DMS153 treated with DMSO at 0.1 percent for 48 hours (cell line): Measurements from ENCODE around the gene POU6F2.
A peak's percentile ranks its signal among the peaks of the same experiment; 100 is the strongest.
"Not testable (repeated sequence)": the region's sequence is repeated elsewhere in the genome, so short reads cannot be mapped to it uniquely, and the experiment has no call there.

Source experiments
- DNase-seq: peaks from one replicate; lab custom pipeline; 2025; ENCODE audit not compliant: unreplicated experiment; lab: John Stamatoyannopoulos, UW

POU6F2 gene, protein sequence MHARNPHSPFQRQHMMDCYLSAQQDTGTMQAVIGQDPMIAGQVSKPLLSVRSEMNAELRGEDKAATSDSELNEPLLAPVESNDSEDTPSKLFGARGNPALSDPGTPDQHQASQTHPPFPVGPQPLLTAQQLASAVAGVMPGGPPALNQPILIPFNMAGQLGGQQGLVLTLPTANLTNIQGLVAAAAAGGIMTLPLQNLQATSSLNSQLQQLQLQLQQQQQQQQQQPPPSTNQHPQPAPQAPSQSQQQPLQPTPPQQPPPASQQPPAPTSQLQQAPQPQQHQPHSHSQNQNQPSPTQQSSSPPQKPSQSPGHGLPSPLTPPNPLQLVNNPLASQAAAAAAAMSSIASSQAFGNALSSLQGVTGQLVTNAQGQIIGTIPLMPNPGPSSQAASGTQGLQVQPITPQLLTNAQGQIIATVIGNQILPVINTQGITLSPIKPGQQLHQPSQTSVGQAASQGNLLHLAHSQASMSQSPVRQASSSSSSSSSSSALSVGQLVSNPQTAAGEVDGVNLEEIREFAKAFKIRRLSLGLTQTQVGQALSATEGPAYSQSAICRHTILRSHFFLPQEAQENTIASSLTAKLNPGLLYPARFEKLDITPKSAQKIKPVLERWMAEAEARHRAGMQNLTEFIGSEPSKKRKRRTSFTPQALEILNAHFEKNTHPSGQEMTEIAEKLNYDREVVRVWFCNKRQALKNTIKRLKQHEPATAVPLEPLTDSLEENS

DNA sequence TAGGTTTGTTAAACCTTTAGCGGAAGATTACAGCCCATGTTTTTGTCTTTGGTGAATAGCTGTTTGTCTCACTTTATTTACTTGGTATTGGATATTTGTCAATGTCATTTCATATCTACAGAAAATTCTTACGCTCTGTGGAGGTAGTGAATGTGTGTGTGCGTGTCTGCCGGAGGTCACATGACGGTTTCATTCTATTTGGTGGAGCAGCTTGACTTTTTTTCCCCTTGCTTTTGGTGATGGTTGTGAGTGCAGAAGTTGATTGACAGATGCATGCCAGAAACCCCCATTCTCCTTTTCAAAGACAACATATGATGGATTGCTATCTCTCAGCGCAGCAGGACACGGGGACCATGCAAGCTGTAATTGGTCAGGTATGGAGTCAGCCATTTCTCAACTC, at the start of gene POU6F2:
Gene POU6F2, plus strand, starts transcription at position 225 of the 400 bp plus-strand sequence. Its CDS starts 45 bp downstream, at position 270.
- no peak for DNase-seq

GRCh38 chr7:38928506-38928905, 49.2 kb upstream of the POU6F2 start:
- no peak for DNase-seq

DNA sequence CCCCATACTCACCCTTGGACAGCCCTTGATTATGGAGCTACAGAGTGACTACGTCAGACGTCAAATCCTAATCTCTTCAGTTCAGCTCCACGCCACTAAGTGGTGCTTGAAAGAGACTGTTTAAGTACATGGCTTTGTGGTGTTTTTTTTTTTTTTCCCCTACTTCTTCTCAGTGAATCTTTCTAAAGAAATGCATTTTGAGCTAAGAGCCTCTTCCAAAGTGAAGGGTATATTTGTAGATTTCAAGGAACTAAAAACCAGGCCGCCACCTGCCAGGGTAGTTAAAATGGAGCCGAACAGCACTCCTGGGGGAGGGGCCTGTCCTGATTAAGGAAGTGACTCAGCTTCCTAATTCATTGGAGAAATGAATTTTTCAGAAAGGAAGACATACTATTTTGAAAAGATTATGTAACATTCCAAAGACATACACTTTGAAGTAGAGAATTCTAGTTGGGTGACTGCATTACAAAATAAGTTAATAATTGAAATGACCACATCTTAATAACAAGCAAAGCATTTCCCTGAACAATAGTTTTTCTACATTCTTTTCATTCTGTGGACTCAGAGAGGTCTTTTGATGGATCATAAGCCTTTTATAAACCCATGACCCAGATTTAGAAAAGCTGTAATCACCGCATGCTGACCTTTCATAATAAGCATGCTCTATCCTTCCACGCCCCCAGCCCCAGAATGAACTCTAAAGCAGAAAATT, 48.1 kb upstream of the POU6F2 start:
- DNase-seq = no peak

GRCh38 chr7:38932509-38933168, 45.1 kb upstream of the POU6F2 start:
- DNase-seq = peak; percentile 78

- DNase-seq = no peak
These were observed 43.7 kb upstream of the POU6F2 start for GRCh38 chr7:38934051-38934450.

DNA sequence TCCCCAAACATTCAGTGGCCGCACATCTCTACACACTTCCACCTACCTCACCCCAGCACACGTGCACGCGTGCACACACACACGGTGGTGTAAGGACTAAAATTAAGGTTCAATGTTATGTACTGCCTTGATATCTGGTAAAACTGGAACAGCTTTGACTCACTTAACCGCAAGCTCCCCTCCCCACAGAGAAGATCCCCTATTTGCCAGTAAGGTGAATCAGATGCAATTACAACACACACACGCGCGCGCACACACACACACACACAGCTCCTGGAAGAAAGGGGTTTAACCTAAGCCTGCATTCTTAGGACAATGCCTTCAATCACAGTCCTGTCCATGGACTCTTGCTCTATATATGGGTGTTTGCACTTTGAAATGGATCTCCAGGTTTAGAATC, 43.2 kb upstream of the POU6F2 start:
- DNase-seq = no peak

DNA sequence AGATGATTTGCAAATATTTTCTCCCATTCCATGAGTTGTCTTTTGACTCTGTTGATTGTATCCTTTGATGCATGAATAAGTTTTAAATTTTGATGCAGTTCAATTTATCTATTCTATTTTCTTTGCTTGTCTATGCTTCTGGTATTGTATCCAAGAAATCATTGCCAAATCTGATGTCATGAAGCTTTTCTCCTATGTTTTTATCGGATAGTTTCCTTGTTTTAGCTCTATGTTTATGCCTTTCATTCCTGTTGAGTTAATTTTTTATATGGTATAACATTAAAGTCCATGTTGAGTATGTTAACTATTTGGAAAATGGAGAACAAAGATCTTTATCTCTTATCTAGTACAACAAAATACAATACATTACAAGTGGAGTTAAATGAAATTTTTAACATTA, 41.1 kb upstream of the POU6F2 start:
- DNase-seq = no peak

DNA sequence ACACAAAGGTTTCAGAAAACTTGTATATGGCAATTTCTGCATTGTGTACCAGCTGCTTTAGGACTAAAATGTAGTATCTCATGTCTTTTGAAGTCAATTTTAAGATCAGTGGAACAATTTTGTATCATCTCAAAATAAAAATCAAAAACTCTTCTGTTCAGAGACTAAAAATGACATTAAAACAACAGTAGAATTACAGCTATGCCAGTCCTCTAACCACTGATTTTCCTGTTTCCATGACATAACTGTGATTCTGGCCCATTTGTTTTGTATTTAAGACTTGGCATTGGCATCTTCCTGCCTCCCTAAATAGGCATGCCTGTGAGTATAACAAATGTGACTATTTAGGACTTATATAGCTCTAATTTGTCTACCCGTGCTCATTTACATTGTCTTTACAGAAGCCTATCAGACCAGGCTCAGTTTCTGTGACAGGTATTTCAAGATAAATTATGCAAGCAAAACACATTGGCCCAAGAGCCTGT, 39.7 kb upstream of the POU6F2 start:
- no peak for DNase-seq

DNA sequence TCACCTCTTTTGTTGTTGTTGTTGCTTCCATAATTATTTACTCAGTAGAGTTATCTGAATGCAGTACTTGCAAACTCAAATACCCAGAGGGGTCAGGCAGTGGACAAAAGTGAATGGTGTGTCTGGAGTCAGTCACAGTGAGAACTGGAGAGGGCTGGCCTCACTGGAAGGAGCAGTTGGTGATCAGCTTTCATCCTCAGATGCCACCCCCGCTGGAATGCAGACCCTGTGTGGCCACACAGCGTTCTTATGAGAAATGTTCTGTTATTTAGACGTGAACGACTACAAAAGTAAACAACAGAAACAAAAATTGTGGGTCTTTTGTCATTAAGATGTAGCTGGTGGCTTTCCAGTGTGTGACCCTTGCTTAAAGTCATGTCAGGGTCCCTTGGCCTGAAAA, 39.1 kb upstream of the POU6F2 start:
- no peak for DNase-seq

DNA sequence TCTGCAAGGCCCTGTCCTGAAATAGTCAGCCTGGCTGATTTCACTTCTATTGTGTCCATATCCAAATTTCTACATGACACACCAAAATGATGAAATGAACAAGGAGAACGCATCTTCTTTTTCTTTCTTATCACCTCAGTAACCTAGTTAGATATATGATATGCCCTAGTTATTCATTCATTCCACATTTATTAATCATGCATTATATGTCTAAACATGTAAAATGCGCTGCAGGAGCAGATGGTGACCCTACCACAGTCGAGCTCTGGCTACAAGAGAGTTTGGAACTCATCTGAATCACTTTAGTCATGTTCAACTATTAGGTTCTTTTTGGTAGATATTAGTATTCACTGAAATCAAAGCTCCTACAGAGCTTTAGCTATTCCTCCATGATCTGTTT, 36.9 kb upstream of the POU6F2 start:
- no peak for DNase-seq

- DNase-seq = no peak
These were observed 35.2 kb upstream of the POU6F2 start for GRCh38 chr7:38942431-38943051.

DNA sequence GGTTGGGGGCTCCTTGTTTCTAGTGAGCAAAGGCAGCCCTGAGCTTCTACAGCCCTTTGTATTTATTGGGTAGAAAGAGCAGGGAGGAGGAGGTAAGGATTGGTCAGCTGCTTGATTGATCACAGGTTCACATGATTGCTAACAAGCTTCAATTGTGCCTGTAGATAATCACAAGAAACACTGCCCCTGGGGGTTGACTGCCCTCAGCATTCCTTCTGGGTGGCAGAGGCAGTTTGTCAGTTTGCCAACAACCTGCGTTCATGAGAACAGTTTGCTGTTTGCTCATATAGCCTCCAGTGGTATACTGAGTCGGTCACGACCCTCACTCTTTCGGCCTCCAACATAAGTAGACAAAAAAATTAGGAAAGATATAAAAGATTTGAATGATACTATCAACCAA, 30.2 kb upstream of the POU6F2 start:
- DNase-seq = not testable (repeated sequence)

DNA sequence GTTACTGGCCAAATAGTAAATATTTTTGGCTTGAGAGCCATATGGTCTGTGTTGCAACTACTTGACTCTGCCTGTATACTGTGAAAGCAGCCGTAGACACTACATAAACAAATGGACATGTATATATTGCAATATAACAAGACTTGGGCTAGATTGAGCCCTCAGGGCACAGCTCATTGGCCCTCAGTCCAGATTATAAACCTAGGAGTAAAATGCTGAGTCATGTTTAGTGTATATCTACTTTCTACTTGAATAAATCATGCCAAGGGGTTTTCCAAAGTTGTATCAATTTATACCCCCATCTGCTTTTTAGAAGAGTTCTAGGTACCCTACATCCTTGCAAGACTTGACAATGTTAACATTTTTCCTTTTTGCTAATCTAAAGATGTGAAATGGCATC, 27.4 kb upstream of the POU6F2 start:
- no peak for DNase-seq

- DNase-seq = no peak
These were observed 26.5 kb upstream of the POU6F2 start for GRCh38 chr7:38951213-38951612.

GRCh38 chr7:38953227-38953626, 24.5 kb upstream of the POU6F2 start:
- DNase-seq = no peak

GRCh38 chr7:38953971-38954370, 23.7 kb upstream of the POU6F2 start:
- no peak for DNase-seq

- no peak for DNase-seq
These were observed 21.8 kb upstream of the POU6F2 start for GRCh38 chr7:38955892-38956291.

DNA sequence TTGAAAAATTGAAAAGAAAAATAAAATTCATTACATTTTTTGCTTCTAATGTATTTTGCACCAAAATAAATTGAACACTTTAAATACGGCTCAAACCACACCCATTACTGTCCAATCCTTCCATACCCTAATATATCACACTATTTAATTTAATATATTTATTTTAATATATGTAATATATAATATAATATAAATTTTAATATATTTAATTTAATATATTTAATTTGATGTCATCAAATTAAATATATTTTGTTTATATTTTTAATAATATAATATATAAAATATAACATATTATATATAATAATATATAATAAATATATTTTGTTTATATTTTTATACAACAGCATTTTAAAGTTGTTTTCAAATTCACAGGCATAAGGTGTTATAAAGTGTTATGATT, 15.7 kb upstream of the POU6F2 start:
- no peak for DNase-seq

GRCh38 chr7:38964921-38965320, 12.8 kb upstream of the POU6F2 start:
- DNase-seq = no peak

DNA sequence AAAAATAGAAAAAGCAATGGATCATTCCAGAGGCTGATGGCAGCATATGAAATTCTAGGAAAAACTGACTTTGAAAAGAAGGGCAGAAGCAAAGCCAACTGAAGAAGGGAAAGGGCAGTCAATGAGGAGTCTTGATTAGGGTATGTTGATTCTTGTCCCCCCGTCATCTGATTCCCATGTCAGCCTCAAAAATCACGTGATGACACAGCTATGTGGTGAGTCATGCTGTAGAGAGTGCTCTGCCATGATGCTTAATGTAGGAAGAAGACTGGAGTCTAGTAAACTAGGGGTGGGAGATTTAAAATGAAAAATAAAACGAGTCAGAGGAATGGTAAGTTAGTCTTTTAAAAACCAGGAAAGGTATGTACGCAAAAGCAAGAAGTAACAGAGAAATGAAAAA, 3.9 kb upstream of the POU6F2 start:
- DNase-seq = no peak

DNA sequence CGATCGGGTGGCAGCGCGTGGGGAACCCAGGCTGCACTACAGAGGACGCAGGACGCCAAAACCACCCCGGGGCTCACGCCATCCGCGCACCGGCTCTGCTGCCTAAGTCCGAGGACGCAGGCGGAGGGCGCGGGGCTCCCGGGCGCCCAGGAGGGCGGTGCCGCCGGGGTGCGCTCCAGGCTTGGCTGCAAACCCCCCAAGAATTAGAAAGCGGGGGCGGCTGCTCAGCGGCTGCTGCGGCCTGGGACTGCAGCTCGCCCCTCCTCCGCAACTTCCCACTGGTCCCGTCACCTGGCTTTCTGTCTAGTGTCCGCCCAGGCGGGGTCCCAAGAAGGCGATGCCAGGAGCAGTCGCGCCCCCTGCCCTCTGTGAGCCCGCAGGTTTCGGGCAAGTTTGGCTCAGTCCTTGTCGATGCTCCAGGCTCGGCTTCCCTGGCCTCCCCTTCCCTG, 1.7 kb upstream of the POU6F2 start:
- DNase-seq = no peak
